H9 (cell line): Measurements from ENCODE around the gene RGPD4. TPM values are rescaled to one million over a fixed set of nuclear protein-coding genes. Genes with fewer than 3 reads are reported as not detected.
"Not testable (repeated sequence)": the region's sequence is repeated elsewhere in the genome, so short reads cannot be mapped to it uniquely, and the experiment has no call there.

Experiments used
- DNase-seq: peaks from one replicate; pipeline ENCODE4 v3.0.0-alpha.2; 2017
- H2AFZ ChIP-seq: one replicate; pipeline ENCODE4 v1.6.1; 2013; ENCODE audit warnings: mild to moderate bottlenecking, low read length, control low read depth, moderate library complexity
- H2AK5ac ChIP-seq: 2 replicates; pipeline ENCODE4 v1.6.1; 2013; ENCODE audit warnings: low read length, control low read depth, mixed read lengths; ENCODE audit not compliant: insufficient read length
- H2BK120ac ChIP-seq: one replicate; pipeline ENCODE4 v1.6.1; 2013; ENCODE audit warnings: low read depth, mild to moderate bottlenecking, low read length, control low read depth, inconsistent platforms; ENCODE audit not compliant: poor library complexity, severe bottlenecking
- H2BK12ac ChIP-seq: 2 replicates; pipeline ENCODE4 v1.6.1; 2013; ENCODE audit warnings: low read length, control low read depth, mixed read lengths, low read depth; ENCODE audit not compliant: insufficient read length
- H2BK15ac ChIP-seq: 2 replicates; pipeline ENCODE4 v1.6.1; 2013; ENCODE audit warnings: low read depth, low read length, control low read depth
- H2BK20ac ChIP-seq: one replicate; pipeline ENCODE4 v1.6.1; 2013; ENCODE audit warnings: low read depth, mild to moderate bottlenecking, low read length, control low read depth, inconsistent platforms; ENCODE audit not compliant: poor library complexity, severe bottlenecking
- H2BK5ac ChIP-seq: 2 replicates; pipeline ENCODE4 v1.6.1; 2013; ENCODE audit warnings: low read length, control low read depth, mixed read lengths; ENCODE audit not compliant: insufficient read length
- H3K14ac ChIP-seq: 2 replicates; pipeline ENCODE4 v1.6.1; 2013; ENCODE audit warnings: low read length, control low read depth; ENCODE audit not compliant: insufficient read depth
- H3K18ac ChIP-seq: 2 replicates; pipeline ENCODE4 v1.6.1; 2013; ENCODE audit warnings: low read depth, mild to moderate bottlenecking, mixed read lengths, low read length, control low read depth; ENCODE audit not compliant: insufficient read length
- H3K23ac ChIP-seq: 2 replicates; pipeline ENCODE4 v1.6.1; 2013; ENCODE audit warnings: low read length, control low read depth, mixed read lengths, low read depth; ENCODE audit not compliant: insufficient read length
- H3K23me2 ChIP-seq: 2 replicates; pipeline ENCODE4 v1.6.1; 2013; ENCODE audit warnings: low read depth, mild to moderate bottlenecking, mixed read lengths, low read length, control low read depth; ENCODE audit not compliant: insufficient read length, poor library complexity, severe bottlenecking
- H3K27ac ChIP-seq: 2 replicates; pipeline ENCODE4 v1.5.1; 2013; ENCODE audit warnings: low read length, control low read depth, mixed read lengths, low read depth; ENCODE audit not compliant: insufficient read length
- H3K27me3 ChIP-seq: 2 replicates; pipeline ENCODE4 v1.6.1; 2013; ENCODE audit warnings: low read length, control low read depth, inconsistent platforms; ENCODE audit not compliant: insufficient read depth
- H3K4ac ChIP-seq: 2 replicates; pipeline ENCODE4 v1.6.1; 2013; ENCODE audit warnings: low read depth, mild to moderate bottlenecking, control low read depth, inconsistent platforms, low read length, moderate library complexity
- H3K4me1 ChIP-seq: 2 replicates; pipeline ENCODE4 v1.6.1; 2013; ENCODE audit warnings: low read length, control low read depth, inconsistent platforms; ENCODE audit not compliant: insufficient read depth
- H3K4me2 ChIP-seq: 2 replicates; pipeline ENCODE4 v1.6.1; 2013; ENCODE audit warnings: low read length, control low read depth, mixed read lengths; ENCODE audit not compliant: insufficient read length, insufficient read depth
- H3K56ac ChIP-seq: 2 replicates; pipeline ENCODE4 v1.6.1; 2013; ENCODE audit warnings: low read depth, mild to moderate bottlenecking, mixed read lengths, low read length, control low read depth; ENCODE audit not compliant: insufficient read length
- H3K79me1 ChIP-seq: 2 replicates; pipeline ENCODE4 v1.6.1; 2013; ENCODE audit warnings: low read depth, mild to moderate bottlenecking, moderate library complexity, low read length, control low read depth, inconsistent platforms; ENCODE audit not compliant: insufficient read depth, poor library complexity, severe bottlenecking
- H3K79me2 ChIP-seq: 2 replicates; pipeline ENCODE4 v1.6.1; 2013; ENCODE audit warnings: low read length, control low read depth, inconsistent platforms; ENCODE audit not compliant: insufficient read depth
- H3K9ac ChIP-seq: 2 replicates; pipeline ENCODE4 v1.6.1; 2013; ENCODE audit warnings: low read length, control low read depth, mixed read lengths; ENCODE audit not compliant: insufficient read length; ENCODE audit errors: extremely low read depth
- H3K9me3 ChIP-seq: one replicate; pipeline ENCODE4 v1.6.1; 2013; ENCODE audit warnings: low read depth, low read length, inconsistent platforms; ENCODE audit not compliant: control insufficient read depth
- H3T11ph ChIP-seq: one replicate; pipeline ENCODE4 v1.6.1; 2013; ENCODE audit warnings: mild to moderate bottlenecking, low read length, control low read depth, inconsistent platforms
- H4K20me1 ChIP-seq: one replicate; pipeline ENCODE4 v1.6.1; 2013; ENCODE audit not compliant: control insufficient read depth, insufficient read length, insufficient read depth
- H4K5ac ChIP-seq: 2 replicates; pipeline ENCODE4 v1.6.1; 2013; ENCODE audit warnings: low read depth, mild to moderate bottlenecking, mixed read lengths, low read length, control low read depth; ENCODE audit not compliant: insufficient read length
- H4K8ac ChIP-seq: replicated peaks from 2 replicates; pipeline ENCODE4 v1.6.1; 2013; ENCODE audit warnings: low read length, control low read depth, mixed read lengths, low read depth; ENCODE audit not compliant: insufficient read length
- H4K91ac ChIP-seq: 2 replicates; pipeline ENCODE4 v1.6.1; 2013; ENCODE audit warnings: low read depth, mild to moderate bottlenecking, moderate library complexity, mixed read lengths, low read length, control low read depth; ENCODE audit not compliant: insufficient read length
- H3K27ac Mint-ChIP-seq, 3 experiments: 2 replicates in 2 of 3; 3 replicates in 1 of 3; pipeline ENCODE4 v1.8.0; 2020 to 2021; ENCODE audit warnings: mixed read lengths in 3 of 3, mild to moderate bottlenecking in 1 of 3, moderate library complexity in 1 of 3
- H3K27me3 Mint-ChIP-seq: 2 replicates; pipeline ENCODE4 v1.8.0; 2021; ENCODE audit warnings: low read depth, mild to moderate bottlenecking, moderate library complexity, mixed read lengths
- H3K36me3 Mint-ChIP-seq, 3 experiments: 2 replicates in 2 of 3; 3 replicates in 1 of 3; pipeline ENCODE4 v1.8.0; 2020 to 2021; ENCODE audit warnings: low read depth in 3 of 3, mixed read lengths in 3 of 3; ENCODE audit not compliant: insufficient read depth in 1 of 3
- H3K4me1 Mint-ChIP-seq, 2 experiments: 2 replicates each; pipeline ENCODE4 v1.8.0; 2020; ENCODE audit warnings: mixed read lengths in 2 of 2
- H3K4me3 Mint-ChIP-seq, 2 experiments: 2 replicates in 1 of 2; 3 replicates in 1 of 2; pipeline ENCODE4 v1.8.0; 2020 to 2021; ENCODE audit warnings: mild to moderate bottlenecking in 2 of 2, mixed read lengths in 2 of 2, moderate library complexity in 1 of 2
- H3K9me3 Mint-ChIP-seq, 2 experiments: 2 replicates in 1 of 2; 3 replicates in 1 of 2; pipeline ENCODE4 v1.8.0; 2020; ENCODE audit warnings: mild to moderate bottlenecking in 2 of 2, mixed read lengths in 2 of 2, moderate library complexity in 1 of 2
- CTCF ChIP-seq: fragments of 200-600 bp; sonication (generic); conservative IDR thresholded peaks from 3 replicates; pipeline ENCODE4 v1.8.0; 2021; ENCODE audit warnings: antibody characterized with exemption, mild to moderate bottlenecking
- WGBS: extraction: QIAGEN DNeasy Blood & Tissue Kit; methylation state at CpG from one replicate; pipeline ENCODE4 v1.1.7; 2013; ENCODE audit warnings: missing lambda C conversion rate, low lambda C conversion rate, mixed read lengths; ENCODE audit not compliant: insufficient read length; ENCODE audit errors: extremely low coverage; 5-methylcytosine and 5-hydroxymethylcytosine counted together
- total RNA-seq: library from RNA; stranded (reverse); gene quantifications from 2 replicates; pipeline ENCODE4 v1.2.1, GENCODE V29; 2021

RGPD4 gene
- total RNA-seq, 1 experiment from 2014 or later, result 0.07 TPM

GRCh38 chr2:107825206-107825563 is 1.5 kb upstream of the RGPD4 start:
- no peak overlapping the region for H3K27ac ChIP-seq
- no peak overlapping the region for H4K91ac ChIP-seq
- no CpG with 5 or more reads among the region's 2 CpGs for WGBS
- Mint-ChIP-seq H3K27me3 (no peaks in the 10 kb centered on the region), H3K4me1 (no peaks in the 10 kb centered on the region), H3K9me3 (no peaks in the 10 kb centered on the region), H3K36me3 (no peaks in the 10 kb centered on the region), H3K27ac (no peak overlapping the region), H3K4me3 (no peak overlapping the region)
- H3K4me2 ChIP-seq, result no peak overlapping the region
- no peak overlapping the region for H2BK5ac ChIP-seq
- H2AFZ ChIP-seq, result no peak overlapping the region
- no peak overlapping the region for H3K56ac ChIP-seq
- H4K5ac ChIP-seq, result no peak overlapping the region
- no peaks in the 10 kb centered on the region for H3K23me2 ChIP-seq
- TF ChIP-seq CTCF, result no peak
- H2AK5ac ChIP-seq, result no peak overlapping the region
- H4K8ac ChIP-seq, result no peak overlapping the region
- no peak overlapping the region for H3K9ac ChIP-seq
- H3K23ac ChIP-seq, result no peak overlapping the region
- no peak overlapping the region for H2BK120ac ChIP-seq
- H3K79me2 ChIP-seq, result no peaks in the 10 kb centered on the region
- no peaks in the 10 kb centered on the region for H3K9me3 ChIP-seq
- H3K4ac ChIP-seq, result no peak overlapping the region
- DNase-seq, result no peak
- H2BK20ac ChIP-seq, result no peak overlapping the region
- no peaks in the 10 kb centered on the region for H3K79me1 ChIP-seq
- no peak overlapping the region for H2BK15ac ChIP-seq
- no peak overlapping the region for H3K14ac ChIP-seq
- no peak overlapping the region for H3T11ph ChIP-seq
- no peak overlapping the region for H2BK12ac ChIP-seq
- H3K4me1 ChIP-seq, result no peaks in the 10 kb centered on the region
- no peaks in the 10 kb centered on the region for H4K20me1 ChIP-seq
- H3K18ac ChIP-seq, result no peak overlapping the region
- no peaks in the 10 kb centered on the region for H3K27me3 ChIP-seq

GRCh38 chr2:107829514-107829913 is 2.8 kb downstream of the RGPD4 start:
- not testable (repeated sequence) for H4K20me1 ChIP-seq, H3T11ph ChIP-seq, H3K9me3 Mint-ChIP-seq, H3K27ac Mint-ChIP-seq, H2BK12ac ChIP-seq, H3K18ac ChIP-seq, DNase-seq, H3K27ac ChIP-seq, H3K56ac ChIP-seq, H3K14ac ChIP-seq, H4K5ac ChIP-seq, H2AFZ ChIP-seq, H3K23ac ChIP-seq, H2AK5ac ChIP-seq, H4K8ac ChIP-seq, H3K4me1 Mint-ChIP-seq, H3K23me2 ChIP-seq, H3K9ac ChIP-seq, H2BK15ac ChIP-seq, H2BK5ac ChIP-seq, H4K91ac ChIP-seq, H3K36me3 Mint-ChIP-seq, H3K27me3 Mint-ChIP-seq, H3K4ac ChIP-seq, H3K4me1 ChIP-seq, H3K4me3 Mint-ChIP-seq, H3K9me3 ChIP-seq, H3K79me1 ChIP-seq, H3K4me2 ChIP-seq, H3K79me2 ChIP-seq, H2BK20ac ChIP-seq, H2BK120ac ChIP-seq, H3K27me3 ChIP-seq
- no CpG with 5 or more reads among the region's 46 CpGs for WGBS
